AG04449 (cell line): ENCODE results near the gene SGMS1.

Experiments used
- CTCF ChIA-PET: fragments of 350-600 bp; formaldehyde crosslinking; extraction: SDS; loops from one replicate; lab custom pipeline; 2021; ENCODE audit warnings: antibody characterized with exemption; lab: Yijun Ruan, JAX
- POLR2A ChIA-PET: fragments of 400-600, 350-600 bp; formaldehyde crosslinking; extraction: SDS; loops from one replicate; lab custom pipeline; 2020; ENCODE audit warnings: antibody characterized with exemption, inconsistent platforms; lab: Yijun Ruan, JAX
- DNase-seq: peaks from one replicate; pipeline ENCODE4 v3.0.0-alpha.2; 2010; ENCODE audit warnings: low read depth, low spot score
- H3K4me3 ChIP-seq: 2 replicates; pipeline ENCODE4 v1.5.1; 2011; ENCODE audit warnings: low read depth, mild to moderate bottlenecking, control low read depth, low read length
- CTCF ChIP-seq: IDR thresholded peaks from one replicate; pipeline ENCODE4 v1.5.1; 2011; ENCODE audit warnings: mild to moderate bottlenecking, moderate library complexity, low read length, control low read depth, inconsistent platforms; ENCODE audit not compliant: insufficient read depth; ENCODE audit errors: missing control alignments

SGMS1 gene

DNA sequence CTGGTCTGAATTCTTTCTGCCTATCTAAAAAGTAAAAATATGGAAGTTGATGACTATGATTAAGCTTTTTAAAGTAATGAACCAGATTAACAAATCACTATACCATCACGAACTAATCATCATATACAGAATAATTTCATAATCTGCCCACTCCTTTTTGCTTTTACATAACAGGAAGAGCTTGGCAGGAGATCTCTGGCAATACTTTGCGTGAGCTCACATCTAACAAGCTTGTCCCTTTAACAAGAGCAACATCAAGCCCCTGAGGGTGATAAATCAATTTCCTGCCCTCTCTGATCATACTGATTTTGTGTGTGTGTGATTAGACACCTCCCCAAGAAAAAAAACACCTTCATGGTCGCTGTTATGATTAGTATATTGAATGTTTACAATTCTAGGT, 228.9 kb downstream of the SGMS1 start:
- CTCF ChIA-PET, result interaction anchor here (0.9 kb wide), 1 partner anchor 119 kb away, joined by 3 read pairs; no protein-coding TSS in a partner anchor
- POLR2A ChIA-PET, result no interaction called here
- no peak overlapping the region for H3K4me3 ChIP-seq
- no peak for TF ChIP-seq CTCF
- DNase-seq, result no peak

DNA sequence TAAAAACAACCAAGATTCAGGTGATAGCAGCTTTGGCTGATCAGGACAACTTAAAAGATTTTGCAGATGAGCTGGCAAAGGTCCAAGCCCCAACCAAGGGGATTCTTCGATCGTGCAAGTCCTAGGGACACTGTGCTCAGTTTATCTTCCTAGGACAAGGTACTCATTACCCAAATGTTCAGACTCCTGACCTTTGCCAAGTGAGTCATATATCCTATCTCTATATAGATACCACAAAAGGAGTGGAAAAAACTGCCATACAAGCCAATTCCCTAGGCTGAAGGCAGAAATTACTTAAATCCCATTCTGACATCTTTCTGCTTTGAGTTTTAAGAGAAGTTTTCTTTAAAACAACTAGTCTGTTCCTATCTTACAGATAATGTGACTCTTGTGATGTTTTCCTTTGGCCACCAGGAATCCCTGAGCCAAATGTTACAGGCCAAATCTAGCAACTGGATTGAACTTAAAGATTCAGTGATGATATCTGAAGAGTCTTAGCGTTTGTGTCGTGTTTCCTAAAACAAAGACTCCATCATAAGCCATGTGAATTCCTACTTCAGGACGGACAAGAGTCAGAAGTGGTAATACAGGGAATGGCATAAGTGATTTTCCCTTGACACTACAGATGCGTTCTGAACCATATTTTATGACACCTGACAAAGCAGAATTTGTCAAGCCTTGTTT, 229.8 kb downstream of the SGMS1 start:
- no peak overlapping the region for H3K4me3 ChIP-seq
- DNase-seq, result no peak
- POLR2A ChIA-PET, result no interaction called here
- no peak for TF ChIP-seq CTCF
- CTCF ChIA-PET, result no interaction called here

DNA sequence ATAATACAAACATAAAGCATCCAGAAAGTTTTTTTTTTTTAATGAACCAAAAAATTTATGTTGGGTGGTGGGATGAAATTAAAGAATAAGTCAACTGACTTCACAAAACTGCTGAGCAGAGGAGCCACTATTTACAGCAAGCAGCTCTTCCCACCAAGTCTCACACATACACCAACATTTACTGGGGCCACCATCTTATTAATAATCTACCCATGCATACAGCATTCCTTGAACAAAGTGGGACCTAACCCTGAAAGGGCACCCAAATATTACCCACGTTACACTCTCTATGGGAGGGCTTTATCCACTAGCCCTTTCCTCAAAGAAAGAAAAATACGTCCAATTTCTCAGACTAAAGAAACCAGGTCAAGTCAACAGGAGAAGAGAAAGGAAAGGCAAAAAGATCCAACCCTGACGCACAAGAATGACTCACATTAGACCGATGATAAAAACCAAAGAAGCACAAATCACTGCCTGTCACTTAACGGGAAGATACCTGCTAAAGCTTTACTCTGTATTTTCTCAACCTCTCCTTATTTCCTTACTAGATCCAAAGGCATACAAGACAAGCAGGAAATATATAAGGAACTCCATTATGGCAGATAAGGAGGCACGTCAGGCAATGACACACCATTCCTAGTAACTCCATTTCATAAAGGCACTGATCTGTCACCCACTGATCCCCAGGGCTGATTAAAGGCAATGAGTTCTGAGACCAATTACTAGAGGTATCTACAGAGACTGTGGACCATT, 230.6 kb downstream of the SGMS1 start:
- POLR2A ChIA-PET, result no interaction called here
- DNase-seq, result no peak
- TF ChIP-seq CTCF, result no peak
- CTCF ChIA-PET, result no interaction called here
- H3K4me3 ChIP-seq, result no peak overlapping the region

DNA sequence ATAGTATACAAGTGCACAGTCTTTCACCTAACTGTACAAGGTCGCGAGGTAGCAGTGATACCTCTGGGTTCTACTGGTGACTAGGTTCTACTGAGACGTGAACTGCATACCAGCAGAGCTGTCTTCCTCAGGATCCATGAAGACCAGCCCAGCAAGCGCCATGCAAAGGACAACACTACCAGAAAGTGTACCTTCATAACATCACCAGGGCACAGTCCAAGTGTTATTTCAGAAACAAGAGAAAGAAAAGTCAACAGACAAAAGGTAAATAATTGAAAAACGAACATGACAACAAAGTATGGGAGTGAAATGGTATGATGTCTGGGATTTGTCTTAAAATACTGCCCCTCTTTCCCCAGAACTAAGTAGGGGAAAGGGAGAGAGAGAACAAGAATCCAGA, 231.3 kb downstream of the SGMS1 start:
- ChIA-PET CTCF (no interaction called here), POLR2A (no interaction called here)
- no peak for TF ChIP-seq CTCF
- no peak for DNase-seq
- no peak overlapping the region for H3K4me3 ChIP-seq

GRCh38 chr10:50390302-50390701, 233.5 kb downstream of the SGMS1 start:
- TF ChIP-seq CTCF, result no peak

DNA sequence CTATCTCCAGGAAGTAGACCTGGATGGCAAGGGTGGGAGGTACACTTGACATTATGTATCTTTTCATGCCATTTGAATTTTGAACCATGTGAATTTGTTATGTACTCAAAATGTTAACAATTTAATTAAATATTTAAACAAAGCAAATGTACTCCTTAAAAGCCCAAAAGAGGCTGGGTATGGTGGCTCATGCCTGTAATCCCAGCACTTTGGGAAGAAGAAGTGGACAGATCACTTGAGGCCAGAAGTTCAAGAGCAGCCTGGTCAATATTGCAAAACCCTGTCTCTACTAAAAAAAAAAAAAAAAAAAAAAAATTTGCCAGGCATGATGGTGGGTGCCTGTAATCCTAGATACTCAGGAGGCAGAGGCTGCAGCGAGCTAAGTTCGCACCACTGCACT, 235.6 kb downstream of the SGMS1 start:
- no peak overlapping the region for H3K4me3 ChIP-seq
- POLR2A ChIA-PET, result no interaction called here
- no peak for TF ChIP-seq CTCF
- CTCF ChIA-PET, result no interaction called here
- no peak for DNase-seq

More at GRCh38 chr10:50390302-50390701, 233.5 kb downstream of the SGMS1 start:
- CTCF ChIA-PET, result interaction anchor here (1.3 kb wide), 1 partner anchor 23 kb away, joined by 3 read pairs; no protein-coding TSS in a partner anchor
- H3K4me3 ChIP-seq, result no peak overlapping the region
- DNase-seq, result no peak
- POLR2A ChIA-PET, result no interaction called here
